DOHH2 (cell line): ENCODE data around the gene ROCK2.

Experiments used
- H3F3A ChIP-seq: fragments of 200-600 bp; sonication (generic), shearing (Covaris generic); 2 replicates; pipeline ENCODE4 v1.6.0; 2016; ENCODE audit warnings: antibody characterized with exemption, mild to moderate bottlenecking; ENCODE audit not compliant: control insufficient read depth, insufficient read depth
- H3K27ac ChIP-seq: fragments of 200-600 bp; sonication (generic); 2 replicates; pipeline ENCODE4 v1.5.1; 2014; ENCODE audit warnings: low read depth, mild to moderate bottlenecking, low read length, moderate library complexity
- H3K27me3 ChIP-seq: fragments of 200-600 bp; sonication (generic); 2 replicates; pipeline ENCODE4 v1.6.1; 2014; ENCODE audit warnings: mild to moderate bottlenecking, low read length, mixed read lengths; ENCODE audit not compliant: control insufficient read depth
- H3K36me3 ChIP-seq: fragments of 200-600 bp; sonication (generic); 2 replicates; pipeline ENCODE4 v1.6.1; 2014; ENCODE audit warnings: mild to moderate bottlenecking, low read length, moderate library complexity, mixed read lengths; ENCODE audit not compliant: control insufficient read depth
- H3K4me1 ChIP-seq: fragments of 200-600 bp; sonication (generic); 2 replicates; pipeline ENCODE4 v1.6.1; 2014; ENCODE audit warnings: mild to moderate bottlenecking, low read length, mixed read lengths; ENCODE audit not compliant: control insufficient read depth
- H3K4me2 ChIP-seq: fragments of 200-600 bp; sonication (generic); 2 replicates; pipeline ENCODE4 v1.6.0; 2014; ENCODE audit warnings: mild to moderate bottlenecking, low read length, moderate library complexity
- H3K4me3 ChIP-seq: fragments of 200-600 bp; sonication (generic); 2 replicates; pipeline ENCODE4 v1.5.1; 2014; ENCODE audit warnings: mild to moderate bottlenecking, low read length, mixed read lengths
- H3K79me2 ChIP-seq: fragments of 200-600 bp; sonication (generic); 2 replicates; pipeline ENCODE4 v1.6.1; 2014; ENCODE audit warnings: mild to moderate bottlenecking, low read length, mixed read lengths; ENCODE audit not compliant: control insufficient read depth
- H3K9me2 ChIP-seq: fragments of 200-600 bp; sonication (generic); replicated peaks from 2 replicates; pipeline ENCODE4 v1.6.1; 2014; ENCODE audit warnings: mild to moderate bottlenecking, low read length, mixed read lengths; ENCODE audit not compliant: control insufficient read depth
- H3K9me3 ChIP-seq: fragments of 200-600 bp; sonication (generic); 2 replicates; pipeline ENCODE4 v1.6.1; 2014; ENCODE audit warnings: antibody characterized with exemption, low read length, mixed read lengths; ENCODE audit not compliant: control insufficient read depth, insufficient read depth
- H4K20me1 ChIP-seq: fragments of 200-600 bp; sonication (generic); 2 replicates; pipeline ENCODE4 v1.6.0; 2014; ENCODE audit warnings: low read depth, mild to moderate bottlenecking, antibody characterized with exemption, low read length, moderate library complexity; ENCODE audit not compliant: control insufficient read depth, insufficient read depth
- EZH2phosphoT487 ChIP-seq: fragments of 200-600 bp; sonication (generic); IDR thresholded peaks from 2 replicates; pipeline ENCODE4 v1.6.1; 2017; ENCODE audit warnings: borderline replicate concordance, mild to moderate bottlenecking, antibody characterized with exemption, low read length, moderate library complexity, mixed read lengths
- TF ChIP-seq, protein P1 (sequence below): fragments of 200-600 bp; sonication (generic); IDR thresholded peaks from one replicate; pipeline ENCODE4 v1.5.1; 2014; ENCODE audit warnings: antibody characterized with exemption, mild to moderate bottlenecking, low read depth, low read length; ENCODE audit not compliant: poor library complexity, severe bottlenecking

The ROCK2 gene

GRCh38 chr2:11385847-11386246 lies 41.4 kb upstream of the ROCK2 start:
- H3K27me3 ChIP-seq, result no peaks in the 10 kb centered on the region
- no peaks in the 10 kb centered on the region for H3F3A ChIP-seq
- no peaks in the 10 kb centered on the region for H3K79me2 ChIP-seq
- TF ChIP-seq EZH2phosphoT487, result no peak
- TF ChIP-seq, protein P1, sequence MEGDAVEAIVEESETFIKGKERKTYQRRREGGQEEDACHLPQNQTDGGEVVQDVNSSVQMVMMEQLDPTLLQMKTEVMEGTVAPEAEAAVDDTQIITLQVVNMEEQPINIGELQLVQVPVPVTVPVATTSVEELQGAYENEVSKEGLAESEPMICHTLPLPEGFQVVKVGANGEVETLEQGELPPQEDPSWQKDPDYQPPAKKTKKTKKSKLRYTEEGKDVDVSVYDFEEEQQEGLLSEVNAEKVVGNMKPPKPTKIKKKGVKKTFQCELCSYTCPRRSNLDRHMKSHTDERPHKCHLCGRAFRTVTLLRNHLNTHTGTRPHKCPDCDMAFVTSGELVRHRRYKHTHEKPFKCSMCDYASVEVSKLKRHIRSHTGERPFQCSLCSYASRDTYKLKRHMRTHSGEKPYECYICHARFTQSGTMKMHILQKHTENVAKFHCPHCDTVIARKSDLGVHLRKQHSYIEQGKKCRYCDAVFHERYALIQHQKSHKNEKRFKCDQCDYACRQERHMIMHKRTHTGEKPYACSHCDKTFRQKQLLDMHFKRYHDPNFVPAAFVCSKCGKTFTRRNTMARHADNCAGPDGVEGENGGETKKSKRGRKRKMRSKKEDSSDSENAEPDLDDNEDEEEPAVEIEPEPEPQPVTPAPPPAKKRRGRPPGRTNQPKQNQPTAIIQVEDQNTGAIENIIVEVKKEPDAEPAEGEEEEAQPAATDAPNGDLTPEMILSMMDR, result no peak
- H3K27ac ChIP-seq, result no peak overlapping the region
- H3K4me1 ChIP-seq, result peaks cover 11% of the 10 kb centered on the region
- H3K4me2 ChIP-seq, result no peak overlapping the region
- no peaks in the 10 kb centered on the region for H3K9me3 ChIP-seq
- no peak overlapping the region for H3K4me3 ChIP-seq
- no peaks in the 10 kb centered on the region for H3K9me2 ChIP-seq
- H3K36me3 ChIP-seq, result no peaks in the 10 kb centered on the region
- H4K20me1 ChIP-seq, result no peaks in the 10 kb centered on the region

DNA sequence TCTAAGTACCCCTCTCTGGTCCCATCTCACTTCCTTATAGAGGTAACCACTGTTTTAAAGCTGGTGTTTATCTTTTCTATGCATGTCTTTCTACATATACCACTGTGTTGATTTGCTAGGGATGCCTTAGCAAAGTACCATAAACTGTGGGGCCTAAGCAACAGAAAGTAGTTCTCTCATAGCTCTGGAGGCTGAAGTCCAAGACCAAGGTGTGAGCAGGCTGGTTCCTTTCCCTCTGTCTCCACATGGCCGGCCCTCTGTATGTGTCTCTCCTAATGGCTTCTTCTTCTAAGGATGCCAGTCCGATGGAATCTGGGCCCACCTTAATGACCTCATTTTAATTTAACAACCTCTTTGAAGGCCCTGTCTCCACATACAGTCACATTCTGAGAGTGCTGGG lies 40.8 kb upstream of the ROCK2 start:
- Histone ChIP-seq H3K4me1 (peaks cover 13% of the 10 kb centered on the region), H3K9me2 (no peaks in the 10 kb centered on the region), H3K4me3 (no peak overlapping the region), H4K20me1 (no peaks in the 10 kb centered on the region), H3K27ac (no peak overlapping the region), H3K79me2 (no peaks in the 10 kb centered on the region), H3K27me3 (no peaks in the 10 kb centered on the region), H3K9me3 (no peaks in the 10 kb centered on the region), H3F3A (no peaks in the 10 kb centered on the region; the same call in 1 of the 2 replicates), H3K4me2 (no peak overlapping the region), H3K36me3 (no peaks in the 10 kb centered on the region)
- TF ChIP-seq, protein P1, result no peak
- no peak for TF ChIP-seq EZH2phosphoT487

DNA sequence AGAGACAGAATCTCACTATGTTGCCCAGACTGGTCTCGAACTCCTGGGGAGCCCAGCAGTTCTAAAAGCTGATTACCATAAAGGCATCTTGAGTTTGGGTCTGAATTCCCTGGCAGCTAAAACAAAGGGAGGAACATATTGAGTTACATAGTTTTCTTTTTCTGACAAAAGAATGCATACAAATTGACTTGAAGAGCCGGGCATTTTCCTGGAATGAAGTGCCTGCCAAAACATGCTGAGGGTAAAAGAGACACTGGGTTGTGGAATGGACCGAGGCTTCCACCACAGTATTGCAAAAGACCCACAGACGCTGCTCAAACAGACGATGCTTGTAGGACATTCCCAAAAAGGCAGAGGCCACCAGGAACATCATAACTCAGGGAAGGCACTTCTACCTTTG lies 35.1 kb upstream of the ROCK2 start:
- Histone ChIP-seq H3K9me2 (no peaks in the 10 kb centered on the region), H3K27ac (no peak overlapping the region), H3K79me2 (no peaks in the 10 kb centered on the region), H3F3A (peaks cover 13% of the 10 kb centered on the region), H3K36me3 (no peaks in the 10 kb centered on the region), H3K4me2 (no peak overlapping the region), H3K9me3 (no peaks in the 10 kb centered on the region), H3K4me3 (no peak overlapping the region), H3K27me3 (no peaks in the 10 kb centered on the region), H3K4me1 (peaks cover 47% of the 10 kb centered on the region), H4K20me1 (no peaks in the 10 kb centered on the region)
- no peak for TF ChIP-seq EZH2phosphoT487
- TF ChIP-seq, protein P1, result no peak
